Testis (tissue), 3 donors: Measurements from ENCODE around the gene MYOG. TPM values are rescaled to one million over a fixed set of nuclear protein-coding genes. Genes with fewer than 3 reads are reported as not detected.

ENCODE experiments used
- DNase-seq: peaks from one replicate; pipeline ENCODE4 v3.0.0-alpha.2; 2019
- H3K27ac ChIP-seq, 2 donors: fragments of 200-600 bp; sonication (generic); one replicate each; pipeline ENCODE4 v1.5.1; 2019
- H3K27me3 ChIP-seq: fragments of 200-600 bp; sonication (generic); one replicate; pipeline ENCODE4 v1.5.1; 2019
- H3K36me3 ChIP-seq: fragments of 200-600 bp; sonication (generic); one replicate; pipeline ENCODE4 v1.5.1; 2017; ENCODE audit warnings: low read depth; ENCODE audit errors: missing control alignments
- H3K4me1 ChIP-seq: fragments of 200-600 bp; sonication (generic); one replicate; pipeline ENCODE4 v1.5.1; 2019
- H3K4me3 ChIP-seq, 2 donors: fragments of 200-600 bp; sonication (generic); one replicate each; pipeline ENCODE4 v1.5.1; 2017 to 2019
- H3K9me3 ChIP-seq: fragments of 200-600 bp; sonication (generic); one replicate; pipeline ENCODE4 v1.5.1; 2017
- POLR2A ChIP-seq: fragments of 450-650 bp; IDR thresholded peaks from one replicate; pipeline ENCODE4 v1.6.1; 2017; ENCODE audit warnings: antibody characterized with exemption, mild to moderate bottlenecking, moderate library complexity
- WGBS, 2 donors: methylation state at CpG; one replicate each; pipeline ENCODE4 v1.1.5; 2018; 5-methylcytosine and 5-hydroxymethylcytosine counted together
- intact Hi-C: fragments of 100-400 bp; cut with DNase I; formaldehyde crosslinking; loops from one replicate; pipeline ENCODE4 v1.15.1; 2023; ENCODE audit warnings: low total_unique reads
- polyA plus RNA-seq: library from polyadenylated mRNA; stranded (reverse); fragments of 350-450 nt; fragmentation: Illumina TruSeq; extraction: RNeasy Lipid Tissue Mini Kit (QIAGEN cat#74804); gene quantifications from one replicate; pipeline ENCODE4 v1.2.3, GENCODE V29; 2014; ENCODE audit warnings: low read depth, low replicate concordance; ENCODE audit not compliant: insufficient read depth
- total RNA-seq, 2 donors: library from RNA; depleted of rRNA; stranded (reverse); fragments of >200 nt; gene quantifications; one replicate each; pipeline ENCODE4 v1.2.3, GENCODE V29; 2016
- TF ChIP-seq, protein P1 (sequence below), 3 experiments: fragments of 450-650 bp in 2 of 3; fragments of 200-600 bp in 1 of 3; sonication (generic) in 1 of 3; IDR thresholded peaks; one replicate each; pipeline ENCODE4 v1.5.1; 2016 to 2019; ENCODE audit warnings: antibody characterized with exemption in 3 of 3, mild to moderate bottlenecking in 2 of 3, moderate library complexity in 1 of 3

Gene MYOG
- total and polyA plus RNA-seq, 3 donors from 2014 or later: 0.25 to 1.2 (median 0.47) TPM

GRCh38 chr1:203058676-203058935 lies 27.2 kb downstream of the MYOG start:
- H3K4me3 ChIP-seq: no peak overlapping the region
- intact Hi-C loops: no loop called here
- H3K4me1 ChIP-seq: no peaks in the 10 kb centered on the region
- no peak overlapping the region for H3K27ac ChIP-seq
- no peaks in the 10 kb centered on the region for H3K36me3 ChIP-seq
- no peak for DNase-seq
- no peaks in the 10 kb centered on the region for H3K27me3 ChIP-seq
- TF ChIP-seq, protein P1, sequence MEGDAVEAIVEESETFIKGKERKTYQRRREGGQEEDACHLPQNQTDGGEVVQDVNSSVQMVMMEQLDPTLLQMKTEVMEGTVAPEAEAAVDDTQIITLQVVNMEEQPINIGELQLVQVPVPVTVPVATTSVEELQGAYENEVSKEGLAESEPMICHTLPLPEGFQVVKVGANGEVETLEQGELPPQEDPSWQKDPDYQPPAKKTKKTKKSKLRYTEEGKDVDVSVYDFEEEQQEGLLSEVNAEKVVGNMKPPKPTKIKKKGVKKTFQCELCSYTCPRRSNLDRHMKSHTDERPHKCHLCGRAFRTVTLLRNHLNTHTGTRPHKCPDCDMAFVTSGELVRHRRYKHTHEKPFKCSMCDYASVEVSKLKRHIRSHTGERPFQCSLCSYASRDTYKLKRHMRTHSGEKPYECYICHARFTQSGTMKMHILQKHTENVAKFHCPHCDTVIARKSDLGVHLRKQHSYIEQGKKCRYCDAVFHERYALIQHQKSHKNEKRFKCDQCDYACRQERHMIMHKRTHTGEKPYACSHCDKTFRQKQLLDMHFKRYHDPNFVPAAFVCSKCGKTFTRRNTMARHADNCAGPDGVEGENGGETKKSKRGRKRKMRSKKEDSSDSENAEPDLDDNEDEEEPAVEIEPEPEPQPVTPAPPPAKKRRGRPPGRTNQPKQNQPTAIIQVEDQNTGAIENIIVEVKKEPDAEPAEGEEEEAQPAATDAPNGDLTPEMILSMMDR (IDR thresholded peaks at IDR 0.05): no peak
- TF ChIP-seq POLR2A: no peak
- H3K9me3 ChIP-seq: no peaks in the 10 kb centered on the region
- WGBS, 2 donors: 57 to 86% methylated on average over 1 of the region's 1 CpG

DNA sequence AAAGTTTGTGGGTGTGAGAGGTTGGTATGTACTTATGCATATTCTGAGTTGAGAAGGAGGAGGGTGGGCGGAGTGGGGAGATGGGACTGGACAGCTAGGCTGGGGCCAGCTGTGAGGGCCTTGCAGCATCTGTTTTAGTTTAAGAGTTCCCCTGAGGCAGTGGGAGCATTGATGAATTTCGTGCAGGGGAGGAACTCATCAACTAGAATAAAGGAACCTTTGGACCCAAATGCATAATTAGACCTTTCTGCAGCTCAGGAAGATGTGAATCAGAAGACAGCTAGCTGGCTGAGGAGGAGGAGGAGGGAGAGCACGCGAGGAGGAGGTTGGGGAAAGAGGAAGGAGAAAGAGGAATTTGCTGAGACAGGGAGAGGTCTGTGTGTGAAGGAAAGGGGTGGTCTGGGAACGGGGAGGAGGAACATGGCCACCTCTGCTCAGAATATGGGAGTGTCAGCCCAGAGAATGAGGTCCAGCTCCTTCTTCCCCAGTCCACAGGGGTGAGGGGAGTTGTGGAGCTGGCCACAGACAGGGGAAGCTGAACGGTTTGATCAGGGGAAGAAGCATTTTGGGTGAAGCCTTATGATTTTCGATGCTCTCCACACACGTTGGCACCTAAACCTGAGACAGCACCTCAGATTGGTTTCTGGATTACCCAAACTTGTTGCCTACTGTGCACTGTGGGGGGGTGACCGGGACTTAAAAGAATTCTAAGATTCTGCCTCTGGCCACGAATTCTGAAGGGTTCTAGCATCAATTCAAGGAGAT lies 27.7 kb downstream of the MYOG start:
- WGBS, 2 donors: 62 to 65% methylated on average over 9 of the region's 10 CpGs
- H3K27ac ChIP-seq: no peak overlapping the region
- TF ChIP-seq, protein P1 (IDR thresholded peaks at IDR 0.05): no peak
- no peak for TF ChIP-seq POLR2A
- intact Hi-C loops: no loop called here
- DNase-seq: no peak
- H3K27me3 ChIP-seq: no peaks in the 10 kb centered on the region
- H3K9me3 ChIP-seq: no peaks in the 10 kb centered on the region
- no peak overlapping the region for H3K4me3 ChIP-seq
- H3K36me3 ChIP-seq: no peaks in the 10 kb centered on the region
- no peaks in the 10 kb centered on the region for H3K4me1 ChIP-seq

DNA sequence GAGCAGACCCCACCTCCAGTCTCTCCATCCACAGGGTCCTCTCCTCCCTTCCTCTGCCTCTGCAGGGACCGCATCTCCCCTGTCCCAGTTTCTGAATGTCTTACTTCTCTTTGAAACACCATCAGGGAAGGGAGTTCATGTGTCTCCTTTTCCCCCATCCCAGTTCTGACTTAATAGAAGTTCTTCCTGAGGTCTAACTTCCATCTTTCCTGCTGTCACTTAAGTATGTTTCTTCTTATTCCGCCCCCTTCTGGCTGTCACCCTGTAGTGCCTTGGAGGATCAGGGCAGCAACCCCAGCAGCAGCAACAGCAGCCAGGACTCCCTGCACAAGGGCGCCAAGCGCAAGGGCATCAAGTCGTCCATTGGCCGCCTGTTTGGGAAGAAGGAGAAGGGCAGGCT lies 29.3 kb downstream of the MYOG start:
- intact Hi-C loops: no loop called here
- Histone ChIP-seq H3K27me3 (no peaks in the 10 kb centered on the region), H3K27ac (no peak overlapping the region), H3K4me1 (peaks cover 8% of the 10 kb centered on the region), H3K4me3 (no peak overlapping the region), H3K9me3 (no peaks in the 10 kb centered on the region), H3K36me3 (no peaks in the 10 kb centered on the region)
- WGBS, 2 donors: 96 to 98% methylated on average over 6 of the region's 6 CpGs
- TF ChIP-seq, protein P1 (IDR thresholded peaks at IDR 0.05): no peak
- DNase-seq: no peak

DNA sequence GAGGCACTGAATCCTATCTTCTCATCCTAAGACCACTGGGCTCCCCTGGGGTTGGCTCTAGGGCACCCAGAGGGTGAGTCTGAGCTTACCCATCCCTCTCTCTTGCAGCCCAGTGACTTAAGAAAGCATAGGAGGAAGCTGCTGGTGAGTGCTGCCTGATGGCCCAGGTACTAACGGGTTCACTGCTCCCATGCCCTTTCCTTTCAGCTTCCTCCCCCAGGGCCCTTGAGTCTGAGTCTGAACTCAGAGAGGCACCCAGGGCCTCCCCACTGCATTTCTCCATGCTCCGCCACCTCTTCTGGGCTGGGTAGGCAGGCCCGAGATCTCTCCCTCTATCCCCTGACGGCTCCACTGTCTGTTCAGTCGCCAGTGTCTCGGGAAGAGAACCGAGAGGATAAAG lies 29.8 kb downstream of the MYOG start:
- 86 to 87% methylated on average over 5 to 7 of the region's 7 CpGs for WGBS, 2 donors
- no peak overlapping the region for H3K27ac ChIP-seq
- peaks cover 8% of the 10 kb centered on the region for H3K4me1 ChIP-seq
- H3K9me3 ChIP-seq: no peaks in the 10 kb centered on the region
- H3K36me3 ChIP-seq: no peaks in the 10 kb centered on the region
- no peak for DNase-seq
- H3K27me3 ChIP-seq: no peaks in the 10 kb centered on the region
- no peak for TF ChIP-seq POLR2A
- TF ChIP-seq, protein P1 (IDR thresholded peaks at IDR 0.05): no peak
- intact Hi-C loops: no loop called here
- H3K4me3 ChIP-seq: no peak overlapping the region

DNA sequence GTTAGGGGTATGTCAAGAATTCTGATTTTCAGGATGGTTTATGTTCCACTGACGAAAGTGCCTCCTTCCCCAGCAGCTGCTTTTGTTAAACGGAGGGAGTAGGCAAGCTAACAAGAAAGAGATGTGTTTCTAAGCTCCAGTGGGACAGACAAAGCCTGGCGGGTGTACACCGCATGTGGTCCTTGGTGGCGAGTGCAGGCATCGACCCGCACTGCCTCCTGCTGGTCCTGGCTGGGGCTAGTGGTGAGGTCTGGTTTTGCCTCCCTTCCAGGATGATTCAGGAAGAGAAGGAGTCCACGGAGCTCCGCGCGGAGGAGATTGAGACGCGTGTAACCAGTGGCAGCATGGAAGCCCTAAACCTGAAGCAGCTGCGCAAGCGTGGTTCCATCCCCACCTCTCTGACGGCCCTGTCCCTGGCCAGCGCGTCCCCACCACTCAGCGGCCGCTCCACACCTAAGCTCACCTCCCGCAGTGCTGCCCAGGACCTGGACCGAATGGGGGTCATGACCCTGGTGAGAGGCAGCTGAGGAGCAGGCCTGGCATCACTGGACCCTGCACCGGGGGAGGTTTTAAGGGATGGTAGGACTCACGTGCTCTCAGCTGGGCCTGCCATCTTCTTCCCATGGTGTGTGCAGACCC lies 30.5 kb downstream of the MYOG start:
- Histone ChIP-seq H3K27ac (no peak overlapping the region), H3K4me3 (no peak overlapping the region), H3K9me3 (no peaks in the 10 kb centered on the region), H3K36me3 (no peaks in the 10 kb centered on the region), H3K4me1 (peaks cover 8% of the 10 kb centered on the region), H3K27me3 (no peaks in the 10 kb centered on the region)
- DNase-seq: no peak
- 89 to 94% methylated on average over 15 to 20 of the region's 24 CpGs for WGBS, 2 donors
- TF ChIP-seq, protein P1 (IDR thresholded peaks at IDR 0.05): no peak
- no peak for TF ChIP-seq POLR2A
- intact Hi-C loops: no loop called here
